Measurements from ENCODE around the gene TTC28. TPM values are rescaled to one million over a fixed set of nuclear protein-coding genes. Genes with fewer than 3 reads are reported as not detected.

Gene TTC28
- total RNA-seq, 1 donor from 2014 or later, result 46.2 TPM

- Histone ChIP-seq H3K36me3 (no peaks in the 10 kb centered on the region), H3K79me2 (ENCODE audit: low read depth) (no peaks in the 10 kb centered on the region), H3K4me1 (no peaks in the 10 kb centered on the region), H3K27me3 (no peaks in the 10 kb centered on the region), H3F3A (ENCODE audit: low read depth) (no peaks in the 10 kb centered on the region), H3K4me3 (no peak overlapping the region), H3K9ac (no peak overlapping the region), H2AFZ (replicated peaks) (no peak overlapping the region), H3K9me3 (ENCODE audit: low read depth) (no peaks in the 10 kb centered on the region), H3K4me2 (no peak overlapping the region), H3K27ac (no peak overlapping the region), H4K20me1 (ENCODE audit: low read depth) (peaks cover 13% of the 10 kb centered on the region)
- H3K27me3 Mint-ChIP-seq (ENCODE audit: insufficient read depth, low read depth), result no peaks in the 10 kb centered on the region
- no peak for DNase-seq (ENCODE audit: low spot score)
- peaks cover 2% of the 10 kb centered on the region for H3K36me3 Mint-ChIP-seq
- peaks cover 2% of the 10 kb centered on the region for H3K9me3 Mint-ChIP-seq
- peaks cover 38% of the 10 kb centered on the region for H3K4me1 Mint-ChIP-seq
- TF ChIP-seq, protein P1, sequence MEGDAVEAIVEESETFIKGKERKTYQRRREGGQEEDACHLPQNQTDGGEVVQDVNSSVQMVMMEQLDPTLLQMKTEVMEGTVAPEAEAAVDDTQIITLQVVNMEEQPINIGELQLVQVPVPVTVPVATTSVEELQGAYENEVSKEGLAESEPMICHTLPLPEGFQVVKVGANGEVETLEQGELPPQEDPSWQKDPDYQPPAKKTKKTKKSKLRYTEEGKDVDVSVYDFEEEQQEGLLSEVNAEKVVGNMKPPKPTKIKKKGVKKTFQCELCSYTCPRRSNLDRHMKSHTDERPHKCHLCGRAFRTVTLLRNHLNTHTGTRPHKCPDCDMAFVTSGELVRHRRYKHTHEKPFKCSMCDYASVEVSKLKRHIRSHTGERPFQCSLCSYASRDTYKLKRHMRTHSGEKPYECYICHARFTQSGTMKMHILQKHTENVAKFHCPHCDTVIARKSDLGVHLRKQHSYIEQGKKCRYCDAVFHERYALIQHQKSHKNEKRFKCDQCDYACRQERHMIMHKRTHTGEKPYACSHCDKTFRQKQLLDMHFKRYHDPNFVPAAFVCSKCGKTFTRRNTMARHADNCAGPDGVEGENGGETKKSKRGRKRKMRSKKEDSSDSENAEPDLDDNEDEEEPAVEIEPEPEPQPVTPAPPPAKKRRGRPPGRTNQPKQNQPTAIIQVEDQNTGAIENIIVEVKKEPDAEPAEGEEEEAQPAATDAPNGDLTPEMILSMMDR (IDR thresholded peaks at IDR 0.05), result no peak
- no peak for TF ChIP-seq EZH2phosphoT487 (IDR thresholded peaks at IDR 0.05)
- no peak for TF ChIP-seq EZH2 (IDR thresholded peaks at IDR 0.05)
- H3K4me3 Mint-ChIP-seq, result no peak overlapping the region
- H3K27ac Mint-ChIP-seq, result no peak overlapping the region
These were observed 350.9 kb downstream of the TTC28 start for GRCh38 chr22:28328756-28329155.

GRCh38 chr22:28316014-28316413 is 363.6 kb downstream of the TTC28 start:
- DNase-seq (ENCODE audit: low spot score), result no peak
- H3K4me3 ChIP-seq, result no peak overlapping the region
- H3K27me3 ChIP-seq, result no peaks in the 10 kb centered on the region
- H2AFZ ChIP-seq (replicated peaks), result no peak overlapping the region
- no peak overlapping the region for H3K27ac ChIP-seq
- Mint-ChIP-seq H3K4me1 (no peaks in the 10 kb centered on the region), H3K9me3 (peaks cover 35% of the 10 kb centered on the region), H3K36me3 (peaks cover 21% of the 10 kb centered on the region), H3K27me3 (ENCODE audit: insufficient read depth, low read depth) (no peaks in the 10 kb centered on the region), H3K27ac (no peak overlapping the region), H3K4me3 (no peak overlapping the region)
- H3K4me1 ChIP-seq, result peaks cover 3% of the 10 kb centered on the region
- no peaks in the 10 kb centered on the region for H3K36me3 ChIP-seq
- H3K4me2 ChIP-seq, result no peak overlapping the region
- no peaks in the 10 kb centered on the region for H3K9me3 ChIP-seq (ENCODE audit: low read depth)
- no peaks in the 10 kb centered on the region for H3F3A ChIP-seq (ENCODE audit: low read depth)
- no peak overlapping the region for H3K9ac ChIP-seq
- H4K20me1 ChIP-seq (ENCODE audit: low read depth), result no peaks in the 10 kb centered on the region
- no peaks in the 10 kb centered on the region for H3K79me2 ChIP-seq (ENCODE audit: low read depth)
- TF ChIP-seq, protein P1 (IDR thresholded peaks at IDR 0.05), result no peak
- TF ChIP-seq EZH2phosphoT487 (IDR thresholded peaks at IDR 0.05) (no peak), EZH2 (IDR thresholded peaks at IDR 0.05) (no peak)

DNA sequence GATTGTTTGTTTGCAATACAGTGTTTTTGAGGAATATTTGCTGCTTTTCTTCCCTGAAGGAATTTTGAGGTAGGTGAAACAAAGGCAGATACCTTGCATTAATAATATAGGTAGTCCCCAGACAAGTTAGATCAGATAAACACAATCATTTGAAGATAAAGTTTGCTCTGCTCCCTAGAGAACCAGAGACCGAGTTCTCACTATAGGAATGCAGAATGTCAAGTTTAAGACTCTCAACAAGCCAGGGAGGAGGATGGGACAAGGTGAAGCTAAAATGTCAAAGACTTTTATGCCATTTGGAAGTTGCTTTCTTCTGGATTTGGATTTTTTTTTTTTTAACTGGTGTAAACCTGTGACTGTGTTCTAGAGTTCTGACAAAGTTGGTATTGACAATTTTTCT is 364.7 kb downstream of the TTC28 start:
- TF ChIP-seq EZH2 (IDR thresholded peaks at IDR 0.05), result no peak
- TF ChIP-seq, protein P1 (IDR thresholded peaks at IDR 0.05), result no peak
- no peak for TF ChIP-seq EZH2phosphoT487 (IDR thresholded peaks at IDR 0.05)
- H3F3A ChIP-seq (ENCODE audit: low read depth), result no peaks in the 10 kb centered on the region
- Mint-ChIP-seq H3K4me3 (no peak overlapping the region), H3K4me1 (no peaks in the 10 kb centered on the region), H3K27ac (no peak overlapping the region), H3K9me3 (peaks cover 35% of the 10 kb centered on the region), H3K27me3 (ENCODE audit: insufficient read depth, low read depth) (no peaks in the 10 kb centered on the region), H3K36me3 (peaks cover 21% of the 10 kb centered on the region)
- H3K4me1 ChIP-seq, result peaks cover 3% of the 10 kb centered on the region
- no peak for DNase-seq (ENCODE audit: low spot score)
- H4K20me1 ChIP-seq (ENCODE audit: low read depth), result no peaks in the 10 kb centered on the region
- no peaks in the 10 kb centered on the region for H3K36me3 ChIP-seq
- no peaks in the 10 kb centered on the region for H3K79me2 ChIP-seq (ENCODE audit: low read depth)
- H3K4me3 ChIP-seq, result no peak overlapping the region
- H3K9ac ChIP-seq, result no peak overlapping the region
- no peaks in the 10 kb centered on the region for H3K27me3 ChIP-seq
- no peak overlapping the region for H3K27ac ChIP-seq
- no peak overlapping the region for H3K4me2 ChIP-seq
- H3K9me3 ChIP-seq (ENCODE audit: low read depth), result no peaks in the 10 kb centered on the region
- no peak overlapping the region for H2AFZ ChIP-seq (replicated peaks)
